Measurements from ENCODE around the gene ITGBL1.

Gene ITGBL1

GRCh38 chr13:101511161-101511560 lies 58.7 kb downstream of the ITGBL1 start:
- POLR2A ChIA-PET, result no interaction called here
- Histone ChIP-seq H3K27ac (ENCODE audit: extremely low read depth, low read depth, low read length) (no peak overlapping the region), H3K9me3 (ENCODE audit: control insufficient read depth, insufficient read depth, low read depth, low read length) (no peaks in the 10 kb centered on the region), H3K36me3 (ENCODE audit: control insufficient read depth in 2 of 2, insufficient read depth in 1 of 2, low read length in 2 of 2) (no peaks in the 10 kb centered on the region), H3K4me3 (ENCODE audit: low read depth, low read length) (no peak overlapping the region), H3K4me1 (ENCODE audit: control insufficient read depth, insufficient read depth, low read length) (no peaks in the 10 kb centered on the region)
- TF ChIP-seq KLF10 (tag by site-specific recombination; IDR thresholded peaks at IDR 0.05), result no peak
- no peak for TF ChIP-seq ELK4 (IDR thresholded peaks at IDR 0.05; ENCODE audit: borderline replicate concordance, low read depth, low read length)
- TF ChIP-seq BCL6B (tag by site-specific recombination; IDR thresholded peaks at IDR 0.05), result no peak
- no peak for TF ChIP-seq ZNF394 (tag by site-specific recombination; IDR thresholded peaks at IDR 0.05; ENCODE audit: borderline replicate concordance)
- no peak for TF ChIP-seq ZNF148 (tag by site-specific recombination; IDR thresholded peaks at IDR 0.05; ENCODE audit: borderline replicate concordance)
- no peak for TF ChIP-seq ZNF48 (tag by site-specific recombination; IDR thresholded peaks at IDR 0.05)
- TF ChIP-seq ZNF266 (tag by site-specific recombination; IDR thresholded peaks at IDR 0.05; ENCODE audit: low read depth), result no peak
- TF ChIP-seq ZNF121 (tag by site-specific recombination; IDR thresholded peaks at IDR 0.05), result no peak
- TF ChIP-seq ZNF473 (tag by site-specific recombination; IDR thresholded peaks at IDR 0.05), result no peak
- TF ChIP-seq ZNF558 (tag by site-specific recombination; IDR thresholded peaks at IDR 0.05), result no peak
- no peak for TF ChIP-seq EGR2 (tag by site-specific recombination; IDR thresholded peaks at IDR 0.05; ENCODE audit: low read depth)
- TF ChIP-seq PRDM10 (tag by site-specific recombination; IDR thresholded peaks at IDR 0.05), result no peak
- no peak for TF ChIP-seq ZNF239 (tag by site-specific recombination; IDR thresholded peaks at IDR 0.05)
- no peak for TF ChIP-seq ZNF707 (tag by site-specific recombination; IDR thresholded peaks at IDR 0.05)
- CTCF ChIA-PET, result interaction anchor here (0.6 to 2.7 kb wide), 5 partner anchors 244 to 408 kb away, joined by 3 to 15 read pairs (median 4); no protein-coding TSS in a partner anchor

GRCh38 chr13:101511766-101512165 lies 59.3 kb downstream of the ITGBL1 start:
- no peaks in the 10 kb centered on the region for H3K9me3 ChIP-seq (ENCODE audit: control insufficient read depth, insufficient read depth, low read depth, low read length)
- H3K27ac ChIP-seq (ENCODE audit: extremely low read depth, low read depth, low read length), result no peak overlapping the region
- no peak overlapping the region for H3K4me3 ChIP-seq (ENCODE audit: low read depth, low read length)
- TF ChIP-seq ZNF174 (tag by site-specific recombination; IDR thresholded peaks at IDR 0.05) (no peak), ZFP41 (tag by site-specific recombination; IDR thresholded peaks at IDR 0.05; ENCODE audit: borderline replicate concordance) (no peak), ZNF530 (tag by site-specific recombination; IDR thresholded peaks at IDR 0.05; ENCODE audit: low read depth) (no peak), ZBTB48 (tag by site-specific recombination; IDR thresholded peaks at IDR 0.05) (no peak), FEZF1 (tag by site-specific recombination; IDR thresholded peaks at IDR 0.05) (no peak), SP2 (tag by site-specific recombination; IDR thresholded peaks at IDR 0.05) (no peak), SALL2 (tag by site-specific recombination; IDR thresholded peaks at IDR 0.05; ENCODE audit: borderline replicate concordance) (no peak), ZNF623 (tag by site-specific recombination; IDR thresholded peaks at IDR 0.05) (no peak), ZNF791 (tag by site-specific recombination; IDR thresholded peaks at IDR 0.05) (no peak), ZNF843 (tag by site-specific recombination; IDR thresholded peaks at IDR 0.05) (no peak), ZNF354C (tag by site-specific recombination; IDR thresholded peaks at IDR 0.05; ENCODE audit: borderline replicate concordance, low read depth) (no peak), INSM2 (tag by site-specific recombination; IDR thresholded peaks at IDR 0.05) (no peak)
- no peaks in the 10 kb centered on the region for H3K4me1 ChIP-seq (ENCODE audit: control insufficient read depth, insufficient read depth, low read length)
- CTCF ChIA-PET, result interaction anchor here (0.8 to 2.7 kb wide), 2 partner anchors 246 to 356 kb away, joined by 3 to 15 read pairs; no protein-coding TSS in a partner anchor
- no peaks in the 10 kb centered on the region for H3K36me3 ChIP-seq (ENCODE audit: control insufficient read depth in 2 of 2, insufficient read depth in 1 of 2, low read length in 2 of 2)
- POLR2A ChIA-PET, result no interaction called here

Data from HEK293 (cell line).